HG03060 (cell line): ENCODE measurements around the gene THOC2.
A peak's percentile ranks its signal among the peaks of the same experiment; 100 is the strongest.
"Not testable (repeated sequence)": the region's sequence is repeated elsewhere in the genome, so short reads cannot be mapped to it uniquely, and the experiment has no call there.

Source experiments
- ATAC-seq: cut with Tn5 transposase; IDR thresholded peaks from one replicate; pipeline ENCODE4 v1.9.1; 2021; ENCODE audit warnings: low read depth, moderate number of reproducible peaks; ENCODE audit not compliant: unreplicated experiment

The THOC2 gene, protein sequence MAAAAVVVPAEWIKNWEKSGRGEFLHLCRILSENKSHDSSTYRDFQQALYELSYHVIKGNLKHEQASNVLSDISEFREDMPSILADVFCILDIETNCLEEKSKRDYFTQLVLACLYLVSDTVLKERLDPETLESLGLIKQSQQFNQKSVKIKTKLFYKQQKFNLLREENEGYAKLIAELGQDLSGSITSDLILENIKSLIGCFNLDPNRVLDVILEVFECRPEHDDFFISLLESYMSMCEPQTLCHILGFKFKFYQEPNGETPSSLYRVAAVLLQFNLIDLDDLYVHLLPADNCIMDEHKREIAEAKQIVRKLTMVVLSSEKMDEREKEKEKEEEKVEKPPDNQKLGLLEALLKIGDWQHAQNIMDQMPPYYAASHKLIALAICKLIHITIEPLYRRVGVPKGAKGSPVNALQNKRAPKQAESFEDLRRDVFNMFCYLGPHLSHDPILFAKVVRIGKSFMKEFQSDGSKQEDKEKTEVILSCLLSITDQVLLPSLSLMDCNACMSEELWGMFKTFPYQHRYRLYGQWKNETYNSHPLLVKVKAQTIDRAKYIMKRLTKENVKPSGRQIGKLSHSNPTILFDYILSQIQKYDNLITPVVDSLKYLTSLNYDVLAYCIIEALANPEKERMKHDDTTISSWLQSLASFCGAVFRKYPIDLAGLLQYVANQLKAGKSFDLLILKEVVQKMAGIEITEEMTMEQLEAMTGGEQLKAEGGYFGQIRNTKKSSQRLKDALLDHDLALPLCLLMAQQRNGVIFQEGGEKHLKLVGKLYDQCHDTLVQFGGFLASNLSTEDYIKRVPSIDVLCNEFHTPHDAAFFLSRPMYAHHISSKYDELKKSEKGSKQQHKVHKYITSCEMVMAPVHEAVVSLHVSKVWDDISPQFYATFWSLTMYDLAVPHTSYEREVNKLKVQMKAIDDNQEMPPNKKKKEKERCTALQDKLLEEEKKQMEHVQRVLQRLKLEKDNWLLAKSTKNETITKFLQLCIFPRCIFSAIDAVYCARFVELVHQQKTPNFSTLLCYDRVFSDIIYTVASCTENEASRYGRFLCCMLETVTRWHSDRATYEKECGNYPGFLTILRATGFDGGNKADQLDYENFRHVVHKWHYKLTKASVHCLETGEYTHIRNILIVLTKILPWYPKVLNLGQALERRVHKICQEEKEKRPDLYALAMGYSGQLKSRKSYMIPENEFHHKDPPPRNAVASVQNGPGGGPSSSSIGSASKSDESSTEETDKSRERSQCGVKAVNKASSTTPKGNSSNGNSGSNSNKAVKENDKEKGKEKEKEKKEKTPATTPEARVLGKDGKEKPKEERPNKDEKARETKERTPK (N-terminal part only)

GRCh38 chrX:123732670-123733363 lies at the start of gene THOC2:
THOC2 (minus strand) TSS chrX:123733052; CDS start chrX:123733022, 30 bp downstream.
- peak; percentile 79 for ATAC-seq

GRCh38 chrX:123781786-123782185 lies 48.9 kb upstream of the THOC2 start:
- not testable (repeated sequence) for ATAC-seq

GRCh38 chrX:123779908-123780396 lies 47.1 kb upstream of the THOC2 start:
- no peak for ATAC-seq

DNA sequence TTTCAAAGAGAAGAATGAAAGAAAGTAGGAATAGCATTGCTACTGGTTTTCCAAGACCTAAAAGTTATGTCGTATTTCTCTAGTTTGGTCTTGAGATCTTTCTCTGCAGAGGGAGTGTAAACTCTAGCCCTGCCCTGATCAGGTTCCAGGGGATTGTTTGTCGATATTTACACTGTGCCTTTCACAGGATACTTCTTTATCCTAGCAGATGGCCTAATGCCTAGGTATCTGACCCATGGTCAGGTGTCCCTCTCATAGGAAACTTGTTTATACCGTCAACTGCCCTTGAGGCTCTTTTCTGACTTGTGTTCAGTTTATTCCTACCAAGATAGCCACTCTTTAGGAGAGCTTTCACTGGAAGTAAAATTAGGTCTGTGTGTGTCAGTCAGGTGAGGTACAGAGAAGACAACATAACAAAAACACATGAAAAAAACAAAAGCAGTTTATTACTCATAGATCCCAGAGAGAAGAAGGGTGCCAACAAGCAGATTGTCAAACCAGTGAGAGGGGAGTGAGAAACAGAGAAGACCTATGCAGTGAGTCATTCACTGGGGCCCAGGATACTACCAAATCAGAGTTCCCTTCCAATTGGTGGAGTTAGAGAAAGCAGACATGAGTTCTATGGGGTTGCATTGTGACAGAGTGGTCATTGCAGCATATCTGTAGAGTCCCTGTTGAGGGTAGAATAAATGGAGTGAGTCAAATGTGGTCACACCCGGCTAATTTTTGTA lies 40.6 kb upstream of the THOC2 start:
- no peak for ATAC-seq

DNA sequence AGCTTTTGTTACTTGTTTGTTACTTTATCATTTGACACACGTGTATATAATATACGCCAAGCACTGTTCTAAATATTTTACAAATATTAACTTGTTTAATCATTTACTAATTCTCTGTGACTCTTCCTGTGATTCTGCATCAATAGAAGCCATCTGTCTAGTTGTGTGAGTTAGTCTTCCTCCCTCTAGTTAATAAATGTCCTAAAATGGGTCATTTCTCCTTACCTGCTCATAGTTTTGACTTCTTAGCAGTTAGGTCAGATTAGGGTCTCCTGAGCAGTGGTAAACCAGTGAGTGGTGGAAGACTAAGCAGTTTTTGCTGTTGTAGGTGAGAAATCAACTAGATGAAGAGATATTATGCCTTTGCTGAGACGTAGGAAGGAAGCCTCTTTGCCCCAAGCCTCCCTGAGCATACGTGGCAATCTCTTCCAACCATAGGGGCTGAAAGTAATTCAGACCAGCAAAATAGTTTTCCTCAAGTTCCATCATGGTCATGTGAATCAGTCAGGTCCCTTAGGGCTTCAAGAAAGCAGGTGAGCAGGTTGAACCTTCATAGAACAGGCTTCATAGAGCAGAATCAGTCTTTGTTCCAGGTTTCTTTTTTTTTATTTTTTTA lies 38.7 kb upstream of the THOC2 start:
- peak; percentile 66 for ATAC-seq

DNA sequence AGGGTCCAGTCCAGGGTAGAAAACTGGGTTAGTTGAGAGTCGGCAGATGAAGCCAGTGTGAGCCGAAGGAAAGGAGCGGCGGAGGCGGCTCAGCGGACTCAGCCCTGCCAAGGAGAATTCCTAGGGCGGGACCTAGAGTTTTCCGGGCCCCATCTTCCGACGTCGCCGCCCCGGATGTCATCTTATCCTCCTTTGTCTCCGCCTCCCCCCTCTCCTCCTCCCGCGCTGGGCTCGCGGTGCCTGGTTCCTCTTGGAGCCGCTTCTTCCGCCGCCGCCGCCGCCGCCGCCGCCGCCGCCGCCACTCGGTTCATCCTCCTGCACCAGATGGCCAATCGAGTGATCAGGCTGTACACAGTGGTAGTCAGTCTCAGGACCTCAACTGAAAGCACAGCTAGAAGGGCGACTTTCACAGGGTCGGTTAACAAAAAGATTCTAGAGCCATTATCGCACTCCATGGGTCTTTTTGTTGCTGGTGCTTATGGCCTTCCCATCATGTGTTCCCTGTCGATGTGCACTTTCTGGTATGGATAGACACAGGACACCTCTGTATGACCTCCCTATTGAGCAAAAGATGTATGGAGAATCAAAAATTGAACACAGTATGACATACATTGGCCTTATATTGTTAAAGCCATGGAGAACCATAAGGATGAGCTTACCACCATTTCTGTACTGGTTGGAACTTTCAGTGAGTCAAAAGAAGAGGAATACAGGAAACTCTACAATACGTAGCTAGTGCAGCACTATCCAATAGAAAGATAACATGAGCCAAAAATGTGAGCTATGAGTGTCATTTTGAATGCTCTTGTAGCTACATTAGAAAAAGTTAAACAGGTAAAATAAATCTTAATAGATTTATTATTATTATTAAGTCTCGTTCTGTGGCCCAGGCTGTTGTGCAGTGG lies 32.4 kb upstream of the THOC2 start:
- ATAC-seq, result peak; percentile 49

- not testable (repeated sequence) for ATAC-seq
Observed at GRCh38 chrX:123759849-123760248, 27.0 kb upstream of the THOC2 start.

DNA sequence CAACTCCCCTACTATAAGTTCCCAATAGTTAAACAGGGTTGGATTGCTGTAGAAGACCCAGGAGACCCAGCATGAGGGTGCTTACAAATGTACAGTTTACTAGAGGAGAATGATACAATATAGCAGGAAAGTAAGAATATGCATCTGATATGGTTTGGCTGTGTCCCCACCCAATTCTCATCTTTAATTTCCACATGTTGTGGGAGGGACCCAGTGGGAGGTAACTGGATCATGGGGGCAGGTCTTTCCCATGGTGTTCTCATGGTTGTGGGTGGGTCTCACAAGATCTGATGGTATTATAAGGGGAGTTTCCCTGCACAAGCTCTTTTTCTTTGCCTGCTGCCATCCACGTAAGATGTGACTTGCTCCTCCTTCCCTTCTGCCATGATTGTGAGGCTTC lies 24.9 kb upstream of the THOC2 start:
- ATAC-seq, result not testable (repeated sequence)

DNA sequence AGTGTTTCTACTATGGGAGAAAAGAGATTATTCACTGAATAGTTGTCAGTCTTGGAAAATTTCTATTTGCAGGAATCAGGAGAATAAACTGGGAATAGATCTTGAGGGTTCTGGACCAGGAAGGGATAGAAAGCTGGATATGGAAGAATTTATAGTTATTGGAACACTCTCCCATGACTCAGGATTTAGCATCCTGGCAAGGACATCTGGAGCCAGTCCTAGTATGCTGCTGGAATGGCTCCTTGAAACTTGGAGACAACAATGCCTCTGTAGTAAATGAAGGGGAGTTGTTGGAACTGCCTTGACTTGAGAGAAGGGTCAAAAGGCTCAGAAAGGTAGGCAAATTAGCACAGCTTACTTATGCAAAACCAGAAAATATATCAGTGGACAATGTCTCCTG lies 23.5 kb upstream of the THOC2 start:
- no peak for ATAC-seq

- ATAC-seq, result no peak
Observed at GRCh38 chrX:123755107-123755506, 22.3 kb upstream of the THOC2 start.

DNA sequence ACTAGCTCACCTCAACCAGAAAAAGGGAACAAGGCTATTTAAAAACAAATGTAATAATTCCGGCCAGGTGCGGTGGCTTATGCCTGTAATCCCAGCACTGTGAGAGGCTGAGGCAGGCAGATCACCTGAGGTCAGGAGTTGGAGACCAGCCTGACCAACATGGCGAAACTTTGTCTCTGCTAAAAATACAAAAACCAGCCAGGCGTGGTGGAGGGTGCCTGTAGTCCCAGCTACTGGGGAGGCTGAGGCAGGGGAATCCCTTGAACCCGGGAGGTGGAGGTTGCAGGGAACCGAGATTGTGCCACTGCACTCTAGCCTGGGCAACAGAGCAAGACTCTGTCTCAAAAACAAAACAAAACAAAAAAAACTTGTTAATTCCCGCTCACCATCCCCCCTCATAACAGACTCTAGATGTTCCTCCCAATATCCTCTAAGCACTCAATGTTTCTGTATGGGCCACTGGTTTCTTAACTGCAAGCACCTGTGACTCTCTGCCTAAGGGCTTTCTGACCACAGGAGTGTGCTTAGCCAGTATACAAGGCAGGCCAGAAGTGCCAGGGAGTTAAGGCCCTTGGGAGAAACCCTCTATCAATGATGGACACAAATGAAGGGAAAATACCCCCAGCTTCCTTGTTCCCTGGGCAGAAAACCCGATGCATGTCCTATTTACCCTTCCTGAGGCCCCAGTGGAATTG lies 21.0 kb upstream of the THOC2 start:
- ATAC-seq, result no peak

GRCh38 chrX:123749643-123750042 lies 16.8 kb upstream of the THOC2 start:
- no peak for ATAC-seq

GRCh38 chrX:123745511-123745910 lies 12.7 kb upstream of the THOC2 start:
- ATAC-seq, result no peak

DNA sequence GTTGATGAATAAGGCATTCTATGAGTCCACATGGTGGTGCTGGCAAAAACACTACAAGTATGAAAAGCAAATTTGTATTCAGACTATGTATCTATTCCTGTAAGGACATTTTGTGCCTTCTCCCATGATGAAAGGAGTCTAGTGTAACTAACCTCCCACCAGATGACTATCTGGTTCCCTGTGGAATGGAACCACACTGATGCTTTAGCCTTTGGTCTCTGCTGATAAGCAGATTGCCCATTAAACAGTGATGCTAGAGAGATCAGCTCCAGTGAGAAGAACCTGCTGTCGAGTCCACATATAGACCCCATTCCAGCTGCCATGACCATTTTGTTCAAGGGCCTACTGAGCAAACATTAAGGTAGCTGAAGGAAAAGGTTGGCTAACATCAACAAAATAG lies 10.5 kb upstream of the THOC2 start:
- no peak for ATAC-seq

DNA sequence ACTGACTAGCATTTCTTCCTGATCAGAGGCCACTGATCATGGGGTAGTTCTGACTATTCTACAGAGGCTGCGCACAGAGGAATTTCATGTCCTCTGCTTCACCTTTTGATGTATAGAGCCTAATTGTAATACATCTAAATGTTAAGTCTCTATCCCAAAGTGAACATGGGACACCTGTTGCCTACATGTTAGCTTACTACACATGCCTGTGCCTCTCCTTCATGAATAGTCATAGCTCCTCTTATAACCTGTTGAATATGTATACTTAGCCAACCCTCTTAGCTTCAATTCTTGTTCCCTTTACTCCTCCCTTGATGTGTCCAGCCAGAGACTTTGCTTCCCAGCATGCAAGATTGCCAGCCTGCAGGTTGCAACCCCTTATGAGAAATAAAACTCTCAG lies 9.6 kb upstream of the THOC2 start:
- no peak for ATAC-seq

- no peak for ATAC-seq
Observed at GRCh38 chrX:123740536-123740935, 7.7 kb upstream of the THOC2 start.

DNA sequence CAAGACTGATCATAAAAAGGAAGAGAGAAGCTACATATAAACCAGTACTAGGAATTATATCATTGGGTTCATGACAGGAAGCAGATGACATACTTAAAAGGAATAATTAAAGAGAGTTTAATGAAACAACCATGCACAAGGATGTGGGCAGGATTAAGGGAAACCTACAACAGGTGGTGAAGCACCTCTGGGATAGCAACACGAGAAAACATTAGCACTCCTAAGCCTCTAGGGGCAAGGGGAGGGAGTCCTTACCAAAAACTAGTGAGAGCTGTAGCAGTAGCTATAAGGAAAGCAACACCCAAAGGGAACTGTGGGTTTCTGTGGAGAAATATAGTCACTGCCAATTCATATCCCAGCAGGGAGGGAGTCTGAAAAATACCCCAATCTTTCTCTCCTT lies 7.2 kb upstream of the THOC2 start:
- ATAC-seq, result no peak
